Mammary microvascular endothelial cell (primary cell): ENCODE data around the gene ADAMTS9. TPM values are rescaled to one million over a fixed set of nuclear protein-coding genes. Genes with fewer than 3 reads are reported as not detected.

Experiments used
- total RNA-seq: library from RNA; depleted of rRNA; stranded (reverse); fragments of >200 nt; gene quantifications from 2 replicates; pipeline ENCODE4 v1.2.3, GENCODE V29; 2015

The ADAMTS9 gene
- total RNA-seq, result 48.9 and 51.8 TPM in 2 replicates

GRCh38 chr3:64687781-64688604 lies at the start of gene ADAMTS9:
TSS of gene ADAMTS9 (minus strand) at chr3:64688000. CDS start at chr3:64687657, 343 bp downstream.

